ENCODE results near the gene COL8A1. TPM values are rescaled to one million over a fixed set of nuclear protein-coding genes. Genes with fewer than 3 reads are reported as not detected.

The COL8A1 gene
- total and polyA plus RNA-seq, 9 of the 15 experiments (the other 6 are each of a cell fraction or from before 2014, with no cell fraction given): 0.07 TPM; not detected in 8

- Histone ChIP-seq H4K20me1 (replicated peaks; ENCODE audit: control insufficient read depth, insufficient read depth, low read length) (no peaks in the 10 kb centered on the region), H3K9ac (ENCODE audit: insufficient read depth in 1 of 2, low read depth in 2 of 2, low read length in 2 of 2) (no peak overlapping the region), H3K27me3 (ENCODE audit: control insufficient read depth in 2 of 2, insufficient read depth in 2 of 2, low read length in 2 of 2) (peaks cover 2 to 4% of the 10 kb centered on the region in 2 experiments; a peak in 1 of 5 replicates), H3K4me2 (ENCODE audit: insufficient read depth, low read length) (no peak overlapping the region), H3K9me3 (replicated peaks; ENCODE audit: control insufficient read depth, insufficient read depth, low read depth, low read length) (no peaks in the 10 kb centered on the region), H3K4me1 (replicated peaks in 1 of 2; ENCODE audit: control insufficient read depth in 2 of 2, insufficient read depth in 2 of 2, low read length in 2 of 2) (no peaks in the 10 kb centered on the region), H3K4me3 (no peak overlapping the region), H2AFZ (ENCODE audit: low read depth, low read length) (no peak overlapping the region), H3K79me2 (ENCODE audit: control insufficient read depth, insufficient read depth, low read length) (no peaks in the 10 kb centered on the region), H3K9me1 (ENCODE audit: control insufficient read depth, insufficient read depth, low read length) (no peaks in the 10 kb centered on the region), H3K36me3 (ENCODE audit: control insufficient read depth, insufficient read depth, low read length) (no peaks in the 10 kb centered on the region), H3K27ac (ENCODE audit: extremely low read depth, low read depth, low read length) (no peak overlapping the region)
- 1% methylated on average over 9 of the region's 9 CpGs for WGBS (ENCODE audit: insufficient coverage, low coverage, missing lambda C conversion rate)
- no peak for TF ChIP-seq TRIM25 (IDR thresholded peaks at IDR 0.05; ENCODE audit: borderline replicate concordance)
- TF ChIP-seq NONO (IDR thresholded peaks at IDR 0.05; ENCODE audit: low read depth in 2 of 2, low read length in 1 of 2): no peak
- TF ChIP-seq GABPB1 (CRISPR knock-in tag; IDR thresholded peaks at IDR 0.05): no peak
- no peak for TF ChIP-seq PTTG1 (tag; IDR thresholded peaks at IDR 0.05; ENCODE audit: low read depth)
- no peak for TF ChIP-seq KLF10 (CRISPR knock-in tag; IDR thresholded peaks at IDR 0.05)
- no peak for TF ChIP-seq ZNF24 (IDR thresholded peaks at IDR 0.05)
- TF ChIP-seq TCF15 (CRISPR knock-in tag; IDR thresholded peaks at IDR 0.05): no peak
- no peak for TF ChIP-seq ZNF780A (CRISPR knock-in tag; IDR thresholded peaks at IDR 0.05)
- TF ChIP-seq ZBTB5 (IDR thresholded peaks at IDR 0.05): no peak
- no peak for TF ChIP-seq THAP7 (CRISPR knock-in tag; IDR thresholded peaks at IDR 0.05)
- TF ChIP-seq ESRRB (CRISPR knock-in tag; IDR thresholded peaks at IDR 0.05; ENCODE audit: borderline replicate concordance): no peak
- no peak for TF ChIP-seq ZNF274 (IDR thresholded peaks at IDR 0.05; ENCODE audit: borderline replicate concordance, low read depth, low read length)
- no peak for TF ChIP-seq ZNF707 (CRISPR knock-in tag; conservative IDR thresholded peaks at IDR 0.05)
- TF ChIP-seq ZNF75A (CRISPR knock-in tag; IDR thresholded peaks at IDR 0.05): no peak
- ChIA-PET POLR2A (no interaction called here), CTCF (ENCODE audit: low intra/inter-chr PET ratio) (no interaction called here)
- no peak for ATAC-seq
- intact Hi-C loops (cut with micrococcal nuclease): no loop called here
- no peak for FAIRE-seq
- no TSS peak for BruUV-seq (replicated peaks)
- no peak for DNase-seq (ENCODE audit: extremely low read depth in 1 of 4, low spot score in 3 of 4)
- in situ Hi-C loops (cut with MboI): no loop called here
Measured at GRCh38 chr3:99699841-99700240, 61.4 kb downstream of the COL8A1 start.
